HUES48 (cell line): ENCODE results near the gene KLHL8.

Source experiments
- H3K27ac ChIP-seq: one replicate; pipeline ENCODE4 v1.7.0; 2013; ENCODE audit warnings: low read depth, low read length, inconsistent platforms
- H3K27me3 ChIP-seq: 2 replicates; pipeline ENCODE4 v1.6.1; 2013; ENCODE audit warnings: mild to moderate bottlenecking, low read length; ENCODE audit not compliant: control insufficient read depth, insufficient read depth
- H3K36me3 ChIP-seq: 2 replicates; pipeline ENCODE4 v1.6.1; 2013; ENCODE audit warnings: low read length; ENCODE audit not compliant: control insufficient read depth, insufficient read depth
- H3K4me1 ChIP-seq: 2 replicates; pipeline ENCODE4 v1.6.1; 2013; ENCODE audit warnings: mild to moderate bottlenecking, low read length; ENCODE audit not compliant: control insufficient read depth, insufficient read depth
- H3K4me3 ChIP-seq: 2 replicates; pipeline ENCODE4 v1.5.1; 2013; ENCODE audit warnings: mild to moderate bottlenecking, low read depth, low read length
- H3K9ac ChIP-seq: 2 replicates; pipeline ENCODE4 v1.6.1; 2013; ENCODE audit warnings: mild to moderate bottlenecking, low read depth, low read length, moderate library complexity
- H3K9me3 ChIP-seq: 2 replicates; pipeline ENCODE4 v1.6.1; 2013; ENCODE audit warnings: low read length; ENCODE audit not compliant: control insufficient read depth, insufficient read depth

The KLHL8 gene

GRCh38 chr4:87144356-87144755 lies 76.1 kb downstream of the KLHL8 start:
- H3K4me3 ChIP-seq, result no peak overlapping the region
- no peak overlapping the region for H3K27ac ChIP-seq
- no peaks in the 10 kb centered on the region for H3K9me3 ChIP-seq
- no peaks in the 10 kb centered on the region for H3K27me3 ChIP-seq
- H3K4me1 ChIP-seq, result no peaks in the 10 kb centered on the region
- no peak overlapping the region for H3K9ac ChIP-seq
- H3K36me3 ChIP-seq, result peaks cover 25% of the 10 kb centered on the region

- Histone ChIP-seq H3K4me3 (no peak overlapping the region), H3K36me3 (peaks cover 48% of the 10 kb centered on the region), H3K4me1 (no peaks in the 10 kb centered on the region), H3K27me3 (no peaks in the 10 kb centered on the region), H3K9ac (no peak overlapping the region), H3K27ac (no peak overlapping the region), H3K9me3 (no peaks in the 10 kb centered on the region)
Observed at GRCh38 chr4:87141428-87141827, 79.0 kb downstream of the KLHL8 start.

DNA sequence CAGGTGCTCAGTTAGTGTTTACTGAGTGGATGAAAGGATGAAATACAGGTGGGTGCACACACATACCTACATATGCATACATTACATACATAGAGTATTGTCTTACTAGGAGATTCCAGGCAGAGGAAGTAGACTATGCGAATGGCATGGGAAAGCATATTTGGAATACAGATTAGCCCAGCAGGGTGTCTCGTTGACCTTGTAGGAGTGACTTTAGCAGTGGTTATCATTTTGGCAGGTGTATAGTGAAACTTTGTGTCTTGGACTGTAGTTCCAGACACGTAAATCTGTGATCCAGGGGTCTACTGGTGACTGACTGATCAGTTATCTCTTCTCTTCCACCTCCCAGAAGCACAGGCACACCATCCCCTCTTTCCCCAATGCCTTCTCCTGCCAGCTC lies 86.3 kb downstream of the KLHL8 start:
- H3K9ac ChIP-seq, result no peak overlapping the region
- no peaks in the 10 kb centered on the region for H3K4me1 ChIP-seq
- no peak overlapping the region for H3K27ac ChIP-seq
- no peak overlapping the region for H3K4me3 ChIP-seq
- no peaks in the 10 kb centered on the region for H3K9me3 ChIP-seq
- H3K27me3 ChIP-seq, result no peaks in the 10 kb centered on the region
- H3K36me3 ChIP-seq, result peaks cover 93% of the 10 kb centered on the region

DNA sequence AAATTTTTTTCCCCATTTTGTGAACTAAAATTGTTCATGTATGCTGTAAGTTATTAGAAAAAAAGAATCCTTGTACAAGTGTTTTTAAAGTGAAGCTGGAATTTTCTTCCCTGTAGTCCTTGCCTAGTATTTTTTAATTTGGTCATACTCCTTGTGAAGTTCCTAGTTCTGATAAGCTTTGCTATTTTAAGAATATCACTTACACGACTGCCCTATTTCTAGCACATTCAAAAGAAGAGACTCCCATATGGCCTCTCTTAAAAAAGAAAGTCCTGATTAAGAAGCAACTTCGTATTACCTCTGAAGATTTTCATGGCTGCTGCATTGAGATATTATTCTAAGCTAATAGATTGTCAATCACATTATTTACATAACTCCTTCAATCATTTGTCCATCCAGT lies 87.2 kb downstream of the KLHL8 start:
- H3K9ac ChIP-seq, result no peak overlapping the region
- H3K27ac ChIP-seq, result no peak overlapping the region
- H3K27me3 ChIP-seq, result no peaks in the 10 kb centered on the region
- H3K4me3 ChIP-seq, result no peak overlapping the region
- no peaks in the 10 kb centered on the region for H3K9me3 ChIP-seq
- H3K36me3 ChIP-seq, result peaks cover 97% of the 10 kb centered on the region
- H3K4me1 ChIP-seq, result no peaks in the 10 kb centered on the region

GRCh38 chr4:87132035-87132434 lies 88.4 kb downstream of the KLHL8 start:
- Histone ChIP-seq H3K27ac (no peak overlapping the region), H3K4me3 (no peak overlapping the region), H3K9ac (no peak overlapping the region), H3K27me3 (no peaks in the 10 kb centered on the region), H3K9me3 (no peaks in the 10 kb centered on the region), H3K36me3 (peaks cover 96% of the 10 kb centered on the region), H3K4me1 (no peaks in the 10 kb centered on the region)

DNA sequence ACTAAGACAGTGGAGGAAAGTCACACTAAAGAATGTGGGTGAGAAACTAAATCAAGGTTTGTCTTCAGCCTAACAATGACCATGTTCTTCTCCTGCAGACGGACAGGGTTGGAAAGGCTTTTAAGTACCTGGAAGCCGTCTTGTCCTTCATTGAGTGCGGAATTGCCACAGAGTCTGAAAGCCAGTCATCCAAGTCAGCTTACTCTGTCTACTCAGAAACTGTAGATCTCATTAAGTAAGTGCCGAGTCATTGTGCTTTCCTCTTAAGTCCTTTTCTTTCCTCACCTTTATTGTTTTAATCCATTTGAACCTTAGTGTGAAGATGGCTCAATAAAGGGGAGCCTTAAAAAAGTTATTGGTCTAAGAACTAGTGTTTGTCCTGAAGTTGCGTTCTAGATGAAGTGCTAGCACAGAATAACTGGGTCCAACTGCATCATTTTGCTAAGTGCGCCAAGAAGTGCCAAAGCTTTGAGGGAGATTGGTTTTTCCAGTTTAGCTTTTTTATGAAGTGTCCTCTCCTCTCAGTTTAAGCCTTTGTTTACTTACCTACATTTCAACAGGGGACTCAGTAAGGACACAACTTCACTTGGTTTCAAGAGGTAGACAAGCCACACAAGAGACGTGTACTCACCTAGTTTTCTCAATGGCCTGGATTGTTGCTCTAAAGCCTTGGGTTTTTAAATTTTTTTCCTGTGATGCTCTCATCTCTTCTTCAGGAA lies 89.3 kb downstream of the KLHL8 start:
- Histone ChIP-seq H3K4me3 (no peak overlapping the region), H3K4me1 (no peaks in the 10 kb centered on the region), H3K9ac (no peak overlapping the region), H3K9me3 (no peaks in the 10 kb centered on the region), H3K36me3 (peaks cover 96% of the 10 kb centered on the region), H3K27me3 (no peaks in the 10 kb centered on the region), H3K27ac (no peak overlapping the region)

DNA sequence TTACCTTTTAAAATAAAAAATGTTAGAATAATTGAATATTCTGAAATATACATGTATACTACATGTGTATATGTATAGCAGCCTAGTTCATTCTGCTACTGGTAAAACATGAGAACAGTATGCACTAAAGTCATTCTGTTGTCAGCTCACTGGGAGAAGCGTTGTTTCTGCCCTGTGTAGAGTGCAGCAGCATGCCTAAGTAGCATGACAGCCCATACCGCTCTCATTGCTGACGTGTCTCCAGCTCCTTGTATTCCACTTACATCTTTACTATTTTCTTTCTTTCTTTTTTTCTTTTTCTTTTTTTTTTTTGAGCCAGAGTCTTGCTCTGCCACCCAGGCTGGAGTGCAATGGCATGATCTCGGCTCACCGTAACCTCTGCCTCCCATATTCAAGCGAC lies 90.7 kb downstream of the KLHL8 start:
- Histone ChIP-seq H3K36me3 (peaks cover 97% of the 10 kb centered on the region), H3K4me3 (no peak overlapping the region), H3K9me3 (no peaks in the 10 kb centered on the region), H3K9ac (no peak overlapping the region), H3K27ac (no peak overlapping the region), H3K4me1 (no peaks in the 10 kb centered on the region), H3K27me3 (no peaks in the 10 kb centered on the region)

DNA sequence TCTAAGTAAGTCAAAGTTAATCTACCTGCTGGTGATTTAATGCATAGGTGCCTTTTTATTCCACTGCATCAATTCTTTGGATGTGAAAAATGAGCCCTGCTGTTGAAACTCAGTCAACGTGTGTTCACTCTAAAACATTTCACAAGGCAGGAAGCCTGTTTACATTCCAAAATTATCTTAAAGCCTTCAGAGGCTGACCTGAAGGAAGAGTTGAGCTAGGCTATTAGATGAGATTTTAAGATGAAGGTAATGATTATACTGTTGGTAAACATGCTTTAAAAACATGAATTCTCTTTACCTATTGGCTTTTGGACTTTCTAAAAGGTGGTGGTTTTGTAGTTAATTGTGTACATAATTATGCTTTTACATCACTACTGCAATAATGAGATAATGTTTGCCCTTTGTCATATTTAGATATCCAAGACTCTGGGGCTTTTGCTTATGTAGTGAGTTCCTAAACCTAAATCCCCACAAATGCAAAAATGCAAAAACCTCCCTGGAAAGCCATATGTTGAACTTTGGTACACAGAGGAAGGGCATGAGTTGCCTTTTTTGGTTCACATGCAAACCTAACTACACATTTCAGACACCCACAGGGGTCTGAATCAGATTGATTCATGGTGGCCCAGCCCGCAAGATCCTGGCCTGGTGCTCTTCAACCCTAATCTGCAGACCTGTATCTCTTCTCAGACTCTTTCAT lies 92.3 kb downstream of the KLHL8 start:
- H3K9me3 ChIP-seq, result no peaks in the 10 kb centered on the region
- H3K9ac ChIP-seq, result no peak overlapping the region
- no peaks in the 10 kb centered on the region for H3K4me1 ChIP-seq
- H3K4me3 ChIP-seq, result no peak overlapping the region
- no peaks in the 10 kb centered on the region for H3K27me3 ChIP-seq
- no peak overlapping the region for H3K27ac ChIP-seq
- H3K36me3 ChIP-seq, result peaks cover 87% of the 10 kb centered on the region

DNA sequence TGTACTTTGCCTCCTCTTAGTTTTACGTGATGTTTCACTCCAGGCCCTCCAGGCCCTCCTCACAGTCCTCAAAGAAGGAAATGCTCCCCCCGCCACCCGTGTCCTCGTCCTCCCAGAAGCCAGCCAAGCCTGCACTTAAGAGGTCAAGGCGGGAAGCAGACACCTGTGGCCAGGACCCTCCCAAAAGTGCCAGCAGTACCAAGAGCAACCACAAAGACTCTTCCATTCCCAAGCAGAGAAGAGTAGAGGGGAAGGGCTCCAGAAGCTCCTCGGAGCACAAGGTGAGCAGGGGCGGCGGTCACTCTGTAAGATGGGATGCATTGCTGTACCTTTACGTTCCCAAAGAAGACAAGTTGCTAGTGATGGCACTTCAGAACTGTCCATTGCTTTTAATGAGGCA lies 94.4 kb downstream of the KLHL8 start:
- no peak overlapping the region for H3K9ac ChIP-seq
- no peak overlapping the region for H3K27ac ChIP-seq
- H3K4me1 ChIP-seq, result no peaks in the 10 kb centered on the region
- H3K36me3 ChIP-seq, result peaks cover 76% of the 10 kb centered on the region
- H3K9me3 ChIP-seq, result no peaks in the 10 kb centered on the region
- no peaks in the 10 kb centered on the region for H3K27me3 ChIP-seq
- no peak overlapping the region for H3K4me3 ChIP-seq

DNA sequence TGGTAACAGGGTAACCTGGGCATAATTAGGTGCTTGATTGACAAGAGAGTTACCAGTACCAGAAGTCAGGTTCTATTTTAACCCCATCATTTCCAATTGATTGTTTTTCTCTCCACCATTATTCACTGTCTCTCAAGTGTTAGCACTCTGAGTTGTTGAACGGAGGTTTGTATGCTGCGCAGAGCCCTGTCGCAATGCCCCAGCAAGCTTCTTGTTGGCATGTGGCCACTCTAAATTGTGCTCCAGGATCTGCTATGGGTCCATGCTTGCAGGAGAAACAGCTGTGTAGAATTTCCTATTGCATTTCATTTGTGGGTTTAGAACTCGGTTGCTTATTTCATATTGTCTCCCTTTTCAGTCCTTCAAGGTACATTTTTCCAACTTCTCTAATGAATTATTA lies 98.2 kb downstream of the KLHL8 start:
- Histone ChIP-seq H3K36me3 (peaks cover 67% of the 10 kb centered on the region), H3K27me3 (no peaks in the 10 kb centered on the region), H3K4me1 (peaks cover 3% of the 10 kb centered on the region; the same call in 1 of the 2 replicates), H3K4me3 (no peak overlapping the region), H3K27ac (no peak overlapping the region), H3K9ac (no peak overlapping the region), H3K9me3 (no peaks in the 10 kb centered on the region)

DNA sequence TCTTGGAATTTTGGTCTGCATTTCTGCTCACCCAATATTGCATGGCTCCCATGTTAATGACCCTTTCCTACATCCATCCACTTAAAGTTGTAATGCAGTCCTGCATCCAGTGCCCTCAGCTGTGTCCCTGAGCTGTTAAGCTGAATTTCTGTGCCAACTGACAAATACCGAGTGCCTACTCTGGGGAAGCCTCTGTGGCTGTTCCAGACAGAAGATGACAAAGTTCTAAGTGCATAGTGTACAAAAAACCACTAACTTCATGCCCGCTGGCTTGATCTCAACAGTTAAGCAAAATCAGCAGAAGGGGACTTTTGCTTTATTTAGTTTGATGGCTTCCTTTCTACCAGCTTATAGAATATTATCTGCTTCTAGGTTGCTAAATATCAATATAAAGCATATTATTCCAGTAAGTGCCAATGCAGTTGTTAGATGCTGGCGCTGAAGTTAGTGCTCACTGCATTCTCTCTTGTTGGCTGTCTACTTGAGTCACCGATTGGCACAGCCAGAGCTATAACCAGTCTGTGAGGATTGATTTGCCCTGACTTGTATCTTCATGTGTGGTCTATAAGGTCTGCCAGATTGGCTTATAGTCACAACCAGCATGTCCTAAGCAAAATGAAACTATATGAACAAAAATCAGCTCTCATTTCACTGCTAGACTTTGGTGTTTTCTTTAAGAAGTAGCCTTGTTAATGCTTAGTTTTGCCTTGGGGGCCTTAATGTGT lies 98.9 kb downstream of the KLHL8 start:
- H3K27me3 ChIP-seq, result no peaks in the 10 kb centered on the region
- H3K4me1 ChIP-seq, result peaks cover 10% of the 10 kb centered on the region; the same call in 1 of the 2 replicates
- H3K27ac ChIP-seq, result no peak overlapping the region
- no peaks in the 10 kb centered on the region for H3K9me3 ChIP-seq
- H3K4me3 ChIP-seq, result no peak overlapping the region
- H3K36me3 ChIP-seq, result peaks cover 69% of the 10 kb centered on the region
- no peak overlapping the region for H3K9ac ChIP-seq
